Activated gamma-delta T cell treated with Interleukin-2 at 50 U/mL for 16 hours (primary cell): ENCODE measurements around the gene OPHN1.

Experiments used
- DNase-seq: peaks from one replicate; pipeline ENCODE4 v3.0.0-alpha.2; 2020

The OPHN1 gene

GRCh38 chrX:68045008-68045577, 388.2 kb downstream of the OPHN1 start:
- no peak for DNase-seq

GRCh38 chrX:68043713-68044438, 389.4 kb downstream of the OPHN1 start:
- DNase-seq = no peak

- no peak for DNase-seq
Observed at GRCh38 chrX:68041110-68041509, 392.2 kb downstream of the OPHN1 start.

GRCh38 chrX:68018248-68019203, 414.8 kb downstream of the OPHN1 start:
- DNase-seq = no peak

- no peak for DNase-seq
Observed at GRCh38 chrX:67998540-67998939, 434.8 kb downstream of the OPHN1 start.
